GM12892 (cell line): Measurements from ENCODE around the gene SFSWAP.

Experiments
- POLR2A ChIP-seq: IDR thresholded peaks from 2 replicates; pipeline ENCODE4 v1.6.1; 2011; ENCODE audit warnings: low read depth, low read length, control low read depth
- POLR2AphosphoS5 ChIP-seq: IDR thresholded peaks from 2 replicates; pipeline ENCODE4 v1.6.1; 2011; ENCODE audit warnings: low read depth, low read length, control low read depth
- TAF1 ChIP-seq: IDR thresholded peaks from 2 replicates; pipeline ENCODE4 v1.6.1; 2011; ENCODE audit warnings: low read depth, mild to moderate bottlenecking, control low read depth, low read length, borderline replicate concordance

DNA sequence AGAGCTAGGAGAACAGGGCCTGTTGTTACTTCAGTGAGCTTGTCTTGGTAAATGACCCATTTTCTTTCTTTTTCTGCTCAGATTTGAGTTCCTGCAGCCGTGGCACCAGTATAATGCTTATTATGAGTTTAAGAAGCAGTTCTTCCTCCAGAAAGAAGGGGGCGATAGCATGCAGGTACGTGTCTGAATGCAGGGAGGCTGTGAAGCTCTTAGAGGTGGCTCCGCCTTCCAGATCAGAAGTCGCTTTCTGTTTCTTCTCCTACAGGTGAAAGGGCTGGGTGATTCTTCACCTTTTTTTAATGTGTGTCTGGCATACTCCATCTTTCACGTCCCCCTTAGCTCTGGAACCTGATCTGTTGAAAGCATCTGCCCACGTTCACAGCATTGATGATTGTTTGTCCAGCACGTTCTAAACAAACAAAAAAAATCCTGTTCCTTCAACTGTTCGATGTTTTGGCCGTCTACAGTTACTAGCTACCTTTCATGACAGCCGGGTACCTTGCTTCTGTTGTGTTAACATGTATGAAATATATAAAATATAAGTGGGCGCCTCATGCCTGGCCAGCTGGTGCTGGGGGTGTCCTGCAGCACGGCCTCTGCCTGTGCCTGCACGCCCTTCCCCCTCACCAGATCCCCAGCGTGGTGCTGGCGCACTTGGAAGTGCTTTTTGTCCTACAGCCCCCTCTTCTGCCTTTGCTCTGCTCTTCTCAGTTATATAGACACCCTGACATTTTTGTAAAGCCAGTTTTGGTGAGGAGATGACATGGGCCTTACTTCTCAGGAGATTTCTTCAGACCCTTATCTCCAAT, 44.6 kb downstream of the SFSWAP start:
- TF ChIP-seq POLR2A (no peak), POLR2AphosphoS5 (no peak), TAF1 (no peak)
